ENCODE measurements around the gene ABHD15.

GRCh38 chr17:29582254-29582765 lies 15.5 kb upstream of the ABHD15 start:
- TF ChIP-seq GATA3 (IDR thresholded peaks at IDR 0.05; ENCODE audit: low read depth, low read length) (no peak), GATA2 (IDR thresholded peaks at IDR 0.05; ENCODE audit: low read depth, low read length) (no peak)
